Eye (tissue), 1 donor: ENCODE data around the gene GLI2.

Experiments used
- DNase-seq: peaks from one replicate; pipeline ENCODE4 v3.0.0-alpha.2; 2015

Gene GLI2

DNA sequence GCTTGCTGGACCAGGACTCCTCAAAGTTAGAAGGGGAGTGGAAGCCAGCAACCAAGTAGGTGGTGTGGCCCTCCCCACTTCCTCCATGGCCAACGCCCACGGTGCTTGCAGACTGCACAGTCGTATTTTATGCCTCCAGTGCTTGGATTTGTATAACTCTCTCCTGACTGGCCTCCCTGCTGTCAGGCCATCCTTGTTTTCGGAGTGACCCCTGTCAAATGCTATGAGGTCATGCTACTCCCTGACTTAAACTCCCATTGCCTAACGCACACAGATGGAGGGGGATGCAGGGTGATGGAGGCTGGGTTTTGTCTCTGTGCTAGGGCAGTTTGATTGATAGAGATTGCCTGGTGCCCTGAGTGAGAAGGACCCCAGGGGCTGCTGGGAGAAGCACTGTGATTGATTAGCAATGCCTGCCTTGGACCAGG, 36.1 kb downstream of the GLI2 start:
- DNase-seq: peak; percentile 26

- no peak for DNase-seq
These were observed 36.6 kb downstream of the GLI2 start for GRCh38 chr2:120772261-120772660.

DNA sequence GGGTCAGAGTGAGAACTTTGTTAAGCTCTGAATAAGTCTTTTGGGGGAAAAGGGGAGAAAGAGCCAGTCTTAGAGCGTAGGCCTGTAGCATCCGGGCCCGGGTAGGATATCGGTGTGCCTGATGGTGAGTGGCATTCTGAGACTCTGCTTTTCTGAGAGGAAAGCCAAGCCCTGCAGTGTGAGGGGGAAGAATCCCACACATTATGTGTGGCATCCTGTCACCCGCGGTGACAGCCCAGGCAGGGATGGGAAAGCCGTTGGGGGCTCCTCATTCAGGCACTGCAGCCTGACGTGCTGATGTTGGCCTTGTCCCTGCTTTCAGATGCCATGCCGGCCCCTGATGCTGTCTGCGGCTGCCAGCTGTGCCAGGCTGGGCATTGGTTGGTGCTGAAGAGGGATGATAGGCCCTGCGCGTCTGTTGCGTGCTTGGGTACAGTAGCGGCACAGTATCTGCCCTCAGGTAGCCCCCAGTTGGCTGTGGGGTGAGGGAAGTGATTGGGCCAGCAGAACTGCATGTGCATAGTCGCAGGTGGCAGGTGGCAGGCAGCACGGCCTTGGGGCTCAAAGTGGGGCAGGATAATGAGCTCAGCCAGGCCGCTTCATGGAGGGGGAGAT, 37.6 kb downstream of the GLI2 start:
- no peak for DNase-seq

- no peak for DNase-seq
These were observed 39.0 kb downstream of the GLI2 start for GRCh38 chr2:120774557-120775160.

- DNase-seq: no peak
These were observed 39.5 kb downstream of the GLI2 start for GRCh38 chr2:120775194-120775593.

- no peak for DNase-seq
These were observed 40.3 kb downstream of the GLI2 start for GRCh38 chr2:120775801-120776589.

DNA sequence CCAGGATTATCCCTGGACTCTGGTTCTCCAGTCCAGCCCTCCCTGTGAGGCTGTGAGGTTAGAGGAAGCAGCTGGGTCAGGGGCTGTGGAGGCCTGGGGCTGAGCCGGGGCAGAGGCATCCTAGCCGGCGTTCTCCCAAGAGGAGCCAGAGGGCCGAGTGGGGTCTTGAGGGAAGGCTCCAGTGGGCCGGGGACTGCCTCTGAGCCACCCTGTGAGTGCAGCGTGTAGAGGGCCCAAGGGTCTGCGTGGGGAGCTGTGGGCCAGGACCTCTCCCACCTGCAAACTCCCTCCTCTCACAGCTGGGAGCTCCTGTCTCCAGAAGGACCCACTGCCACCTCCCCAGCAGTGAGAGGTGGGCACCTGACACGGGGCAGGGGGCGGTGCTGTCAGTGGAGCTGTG, 41.0 kb downstream of the GLI2 start:
- no peak for DNase-seq

DNA sequence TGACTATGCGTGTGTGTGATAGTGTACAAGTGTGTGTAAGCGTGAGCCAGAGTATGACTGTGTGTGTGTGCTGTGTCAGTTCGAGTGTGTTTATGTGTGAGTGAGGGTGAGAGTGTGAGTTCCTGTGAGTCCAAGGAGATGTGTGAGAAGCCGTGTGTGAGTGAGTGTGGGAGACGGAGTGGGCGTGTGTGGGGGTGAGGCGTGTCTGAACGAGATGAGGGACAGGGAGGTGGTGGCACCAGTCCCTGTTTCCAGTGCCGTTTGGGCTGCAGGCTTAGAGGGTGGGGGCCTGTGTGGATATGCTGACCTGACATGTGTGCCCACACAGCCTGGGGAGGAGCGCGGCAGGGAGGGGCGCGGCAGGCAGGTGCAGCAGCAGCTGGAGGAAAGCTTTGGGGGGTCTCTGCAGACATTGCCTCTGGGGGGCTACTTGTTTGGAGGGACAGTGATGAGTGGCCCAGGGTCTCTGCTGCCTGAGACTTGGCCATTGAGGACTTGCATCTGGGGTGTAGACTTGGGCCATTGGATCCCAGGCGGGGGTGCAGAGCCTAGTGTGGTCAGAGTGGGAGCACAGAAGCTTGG, 41.6 kb downstream of the GLI2 start:
- DNase-seq: no peak

- no peak for DNase-seq
These were observed 42.1 kb downstream of the GLI2 start for GRCh38 chr2:120777787-120778186.

GRCh38 chr2:120778244-120778643, 42.6 kb downstream of the GLI2 start:
- no peak for DNase-seq

- no peak for DNase-seq
These were observed 44.2 kb downstream of the GLI2 start for GRCh38 chr2:120779781-120780283.

DNA sequence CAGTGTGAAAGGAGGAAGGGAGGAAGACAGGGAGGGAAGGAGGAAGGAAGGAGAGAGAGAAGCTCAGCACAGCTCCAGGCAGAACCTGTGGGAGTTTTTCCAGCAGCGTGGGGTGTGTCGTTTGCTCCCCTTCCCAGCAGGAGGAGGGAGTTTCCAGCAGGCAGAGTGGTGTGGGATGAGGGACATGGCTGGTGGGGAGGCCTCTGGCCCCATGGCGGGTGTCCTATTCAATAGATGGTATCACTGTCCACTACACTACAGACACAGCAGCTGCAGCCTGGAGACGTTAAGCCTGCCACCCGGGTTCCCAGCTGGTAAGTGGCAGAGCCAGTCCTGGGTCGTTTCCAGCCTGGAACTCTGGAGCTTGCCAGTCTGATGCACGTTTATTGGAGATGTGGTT, 44.7 kb downstream of the GLI2 start:
- DNase-seq: no peak

DNA sequence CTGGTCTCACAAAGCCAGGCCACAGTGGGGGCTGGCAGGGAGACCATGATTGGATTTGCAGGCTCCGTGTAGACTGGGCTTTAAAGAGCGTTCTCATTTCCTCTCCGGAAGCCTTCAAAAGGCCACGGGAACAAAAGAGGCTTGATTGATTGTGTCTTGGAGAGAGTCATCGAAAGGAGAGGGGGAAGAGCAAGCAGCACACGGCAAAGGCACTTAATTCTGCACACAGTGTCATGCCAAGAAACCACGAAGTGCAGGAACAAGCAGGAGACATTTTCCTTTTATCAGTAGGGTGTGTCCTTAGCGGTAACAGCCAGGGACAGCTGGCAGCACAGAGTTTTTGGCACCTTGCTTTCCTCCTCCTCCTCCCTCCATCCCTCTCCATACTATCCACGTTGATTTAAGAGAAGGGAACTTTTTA, 47.7 kb downstream of the GLI2 start:
- DNase-seq: peak; percentile 73

DNA sequence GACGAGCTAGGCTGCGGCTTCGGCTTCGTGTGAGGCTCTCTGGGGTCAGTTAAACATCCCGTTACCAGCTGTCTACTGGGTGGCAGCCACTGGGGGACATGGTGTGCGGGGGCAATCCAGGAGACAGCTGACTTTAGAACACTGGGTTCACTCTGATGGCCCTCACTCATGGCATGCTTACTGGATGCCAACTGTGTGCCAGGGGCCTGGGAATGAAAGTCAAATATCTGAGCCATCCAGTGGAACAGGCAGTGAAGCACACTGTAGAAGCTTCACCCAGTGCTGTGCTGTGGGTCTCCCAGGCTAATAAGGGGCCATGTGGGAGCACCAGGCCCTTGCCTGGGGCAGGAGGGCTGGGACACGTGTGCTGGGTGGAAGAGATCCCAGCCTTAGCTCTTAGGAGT, 48.3 kb downstream of the GLI2 start:
- DNase-seq: no peak
